Measurements from ENCODE around the gene MEF2C.
A peak's percentile ranks its signal among the peaks of the same experiment; 100 is the strongest.

Gene MEF2C

DNA sequence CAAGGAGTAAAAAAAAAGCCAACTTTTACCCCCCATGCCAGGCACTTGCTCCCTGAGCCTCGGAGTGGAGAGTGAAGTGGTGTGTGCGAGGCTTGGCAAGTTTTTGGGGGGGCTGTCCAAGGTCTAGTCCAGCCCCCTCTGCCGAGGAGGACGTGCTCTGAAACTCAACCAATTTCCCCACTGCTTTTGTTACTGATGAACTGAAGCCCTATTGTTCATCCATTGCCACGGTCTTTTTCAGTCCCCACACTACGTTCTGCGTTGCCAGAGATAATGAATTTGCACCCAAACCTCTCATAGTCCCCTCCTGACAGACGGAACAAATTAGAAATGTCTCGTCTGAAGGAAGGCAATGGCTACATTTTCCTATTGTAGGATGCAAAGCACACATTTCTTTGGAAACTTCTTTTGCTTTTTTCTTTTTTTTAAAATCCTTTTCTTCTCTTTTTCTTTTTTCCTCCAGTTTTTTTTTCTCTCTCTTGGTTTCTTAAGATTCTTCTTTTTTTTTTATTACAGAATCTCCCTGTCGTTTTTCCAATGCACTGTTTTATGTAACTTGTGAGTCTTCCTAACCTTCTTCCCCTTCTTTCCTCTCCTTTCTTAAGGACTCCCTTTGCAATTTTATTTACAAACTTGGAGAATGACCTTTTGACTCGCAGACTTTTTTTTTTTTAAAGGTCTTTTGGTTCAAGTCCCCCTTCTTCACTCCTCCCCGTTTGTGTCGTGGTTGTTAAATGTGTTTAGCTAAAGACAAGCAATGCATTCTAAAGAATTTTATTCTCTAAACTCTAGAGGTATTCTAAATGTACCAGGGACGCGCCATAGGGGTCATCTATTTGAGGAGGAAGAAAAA is 209.5 kb downstream of the MEF2C start:
- no peaks in the 10 kb centered on the region for H3K4me1 ChIP-seq (ENCODE audit: control insufficient read depth, insufficient read depth, low read length)
- no peaks in the 10 kb centered on the region for H3K36me3 ChIP-seq (ENCODE audit: control insufficient read depth, insufficient read depth, low read length)
- H3K9ac ChIP-seq (ENCODE audit: low read length), result no peak overlapping the region
- H3K27me3 ChIP-seq (ENCODE audit: control insufficient read depth, insufficient read depth, low read length), result peaks cover 39% of the 10 kb centered on the region
- H3K4me3 ChIP-seq (ENCODE audit: low read length), result peak overlapping the region; percentile 62
- no peak overlapping the region for H3K27ac ChIP-seq (ENCODE audit: low read depth, low read length)

DNA sequence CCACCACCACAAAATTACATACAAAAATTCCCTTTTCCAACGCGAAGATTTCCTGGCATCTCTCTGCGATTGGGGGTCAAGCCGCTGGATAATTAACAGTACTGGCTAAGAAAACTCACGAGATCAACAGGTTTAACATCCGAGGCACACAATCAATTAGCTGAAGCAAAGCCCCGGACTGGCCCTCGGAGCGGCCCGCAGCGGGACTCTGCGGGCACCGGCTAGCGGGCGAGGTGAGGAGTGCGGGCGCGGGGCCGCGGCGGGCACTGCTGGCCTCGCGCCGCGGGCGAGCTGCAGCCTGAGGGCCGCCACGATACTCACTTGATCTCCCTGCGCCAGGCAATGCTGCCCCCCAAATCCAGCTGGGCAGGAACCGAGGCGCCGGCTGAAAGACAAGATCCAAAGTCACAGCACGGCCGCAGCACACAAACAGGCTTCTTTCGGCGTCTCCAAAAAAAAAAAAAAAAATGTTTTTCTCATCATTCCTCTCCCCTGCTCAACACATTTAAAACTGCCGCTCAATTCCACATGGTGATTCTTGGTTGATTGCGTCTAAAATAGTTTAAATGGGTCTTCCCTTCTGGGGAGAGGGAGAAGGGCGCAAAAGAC is 210.2 kb downstream of the MEF2C start:
- Histone ChIP-seq H3K4me3 (ENCODE audit: low read length) (no peak overlapping the region), H3K27ac (ENCODE audit: low read depth, low read length) (no peak overlapping the region), H3K9ac (ENCODE audit: low read length) (no peak overlapping the region), H3K4me1 (ENCODE audit: control insufficient read depth, insufficient read depth, low read length) (no peaks in the 10 kb centered on the region), H3K36me3 (ENCODE audit: control insufficient read depth, insufficient read depth, low read length) (no peaks in the 10 kb centered on the region), H3K27me3 (ENCODE audit: control insufficient read depth, insufficient read depth, low read length) (peaks cover 38% of the 10 kb centered on the region)

DNA sequence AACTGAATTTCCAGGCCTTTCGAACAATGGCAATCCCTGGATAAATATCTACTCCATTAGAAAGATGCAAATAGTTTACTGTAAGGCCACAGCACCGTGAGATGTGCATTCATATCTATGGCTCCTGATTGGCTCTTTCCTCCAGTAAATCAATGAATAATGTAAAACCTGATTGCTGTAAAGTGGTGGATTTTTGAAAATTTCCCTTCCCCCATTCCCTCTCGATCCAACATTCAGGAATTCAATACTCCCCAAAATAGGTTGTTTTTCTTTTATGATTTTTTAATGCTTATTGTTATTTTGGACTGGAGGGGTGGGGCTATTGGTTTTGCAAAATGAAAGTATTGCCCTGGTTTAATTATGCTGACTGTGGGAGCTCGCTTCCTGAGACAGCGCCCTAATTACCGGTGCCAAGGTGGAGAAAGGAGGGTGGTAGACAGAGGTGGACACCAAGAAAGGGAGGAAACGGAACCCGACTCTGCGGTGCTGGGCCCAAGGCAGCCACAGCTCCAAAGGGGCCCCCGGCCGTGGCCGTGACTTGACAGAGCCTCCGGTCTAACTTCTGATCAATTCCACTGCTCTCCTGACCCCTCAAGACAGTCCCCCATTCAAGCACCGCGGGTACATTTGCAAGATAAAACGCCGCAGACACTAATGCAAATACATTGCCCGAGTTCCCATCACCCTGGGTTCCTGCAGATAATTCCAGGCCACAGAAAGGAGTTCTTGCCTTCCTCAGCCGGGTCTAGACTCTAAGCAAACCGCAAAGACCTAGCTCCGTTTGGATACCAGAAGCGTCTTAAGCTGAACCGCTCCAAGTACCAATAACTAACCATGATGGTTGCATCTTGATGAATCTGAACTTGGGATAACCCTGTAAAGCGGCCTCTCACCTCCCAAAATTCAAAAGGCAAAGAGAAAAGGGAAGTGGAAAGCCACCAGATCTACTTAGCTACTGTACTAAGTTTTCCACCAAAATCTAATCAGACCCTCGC is 211.2 kb downstream of the MEF2C start:
- peaks cover 37% of the 10 kb centered on the region for H3K27me3 ChIP-seq (ENCODE audit: control insufficient read depth, insufficient read depth, low read length)

DNA sequence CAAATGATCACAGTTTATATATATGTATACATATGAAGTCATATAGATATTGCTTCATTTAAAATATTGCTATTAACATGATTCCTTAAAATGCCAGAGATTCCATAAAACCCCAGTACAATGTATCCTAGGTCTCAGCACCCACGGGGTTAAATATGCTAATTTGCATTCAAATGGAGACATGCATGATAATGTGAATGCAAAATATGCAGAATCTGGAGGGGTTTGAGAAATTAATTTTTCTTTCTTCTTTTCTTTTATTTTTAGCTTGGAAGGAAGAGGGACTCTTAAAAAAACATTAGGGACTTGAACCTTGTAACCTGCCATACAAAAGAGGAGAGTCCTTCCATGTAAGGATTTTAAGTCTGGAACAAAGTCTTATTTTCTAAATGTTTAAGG is 211.9 kb downstream of the MEF2C start:
- Histone ChIP-seq H3K36me3 (ENCODE audit: control insufficient read depth, insufficient read depth, low read length) (no peaks in the 10 kb centered on the region), H3K4me1 (ENCODE audit: control insufficient read depth, insufficient read depth, low read length) (peaks cover 2% of the 10 kb centered on the region), H3K27me3 (ENCODE audit: control insufficient read depth, insufficient read depth, low read length) (peaks cover 39% of the 10 kb centered on the region), H3K4me3 (ENCODE audit: low read length) (no peak overlapping the region), H3K27ac (ENCODE audit: low read depth, low read length) (no peak overlapping the region), H3K9ac (ENCODE audit: low read length) (no peak overlapping the region)

More for the DNA sequence above, 211.2 kb downstream of the MEF2C start:
- Histone ChIP-seq H3K36me3 (ENCODE audit: control insufficient read depth, insufficient read depth, low read length) (no peaks in the 10 kb centered on the region), H3K9ac (ENCODE audit: low read length) (no peak overlapping the region), H3K4me1 (ENCODE audit: control insufficient read depth, insufficient read depth, low read length) (no peaks in the 10 kb centered on the region), H3K27ac (ENCODE audit: low read depth, low read length) (no peak overlapping the region), H3K4me3 (ENCODE audit: low read length) (no peak overlapping the region)

DNA sequence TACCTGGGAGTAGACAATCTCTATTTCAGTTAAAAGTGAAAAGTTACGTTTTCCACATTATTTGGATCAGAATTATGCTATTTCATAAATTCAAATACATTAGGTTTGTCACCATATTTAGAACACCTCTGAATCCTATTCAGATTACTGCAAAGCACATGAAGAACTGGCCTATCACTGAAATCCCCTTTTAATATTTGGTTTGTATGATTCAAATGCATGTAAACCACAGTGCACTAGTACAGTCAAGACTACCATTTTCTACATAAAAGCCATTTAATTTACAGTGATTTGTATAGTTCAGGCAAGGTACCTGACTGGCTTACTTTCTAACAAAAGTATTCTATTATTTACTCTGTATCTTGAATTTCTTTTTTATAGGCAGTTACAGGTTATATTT is 212.5 kb downstream of the MEF2C start:
- H3K27ac ChIP-seq (ENCODE audit: low read depth, low read length), result no peak overlapping the region

DNA sequence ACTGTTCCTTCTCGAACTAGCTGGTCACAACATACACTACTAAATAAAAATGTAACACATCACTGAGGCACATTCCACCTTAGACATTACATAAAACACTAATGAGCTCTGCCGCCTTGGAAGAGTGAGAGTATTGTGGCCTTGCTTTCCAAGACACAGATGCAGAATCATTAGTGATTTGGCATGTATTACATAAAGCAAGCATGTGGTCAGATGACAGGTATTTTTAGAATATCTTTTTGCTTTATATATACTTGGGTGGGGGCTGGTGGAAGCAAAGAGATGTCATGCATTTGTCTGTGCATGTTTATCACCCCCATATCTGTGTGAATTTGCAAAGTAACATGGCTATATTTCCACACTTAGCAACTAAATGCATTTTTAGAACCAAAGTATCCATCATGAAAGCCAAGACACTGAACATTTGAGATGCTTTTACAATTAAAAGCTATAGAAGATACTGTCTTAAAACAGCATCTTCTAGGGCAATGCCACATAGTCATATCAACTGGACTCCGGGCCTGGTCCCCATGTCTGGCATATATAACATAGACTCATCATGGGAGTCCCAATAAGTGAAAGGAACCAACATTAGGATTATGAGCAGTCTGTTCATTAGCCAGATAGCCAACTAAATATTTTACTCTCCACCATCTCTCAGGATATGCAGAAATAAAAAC is 213.5 kb downstream of the MEF2C start:
- Histone ChIP-seq H3K27me3 (ENCODE audit: control insufficient read depth, insufficient read depth, low read length) (peaks cover 31% of the 10 kb centered on the region), H3K4me1 (ENCODE audit: control insufficient read depth, insufficient read depth, low read length) (peaks cover 2% of the 10 kb centered on the region), H3K36me3 (ENCODE audit: control insufficient read depth, insufficient read depth, low read length) (no peaks in the 10 kb centered on the region), H3K9ac (ENCODE audit: low read length) (no peak overlapping the region), H3K27ac (ENCODE audit: low read depth, low read length) (no peak overlapping the region), H3K4me3 (ENCODE audit: low read length) (no peak overlapping the region)

More for the DNA sequence above, 212.5 kb downstream of the MEF2C start:
- H3K4me1 ChIP-seq (ENCODE audit: control insufficient read depth, insufficient read depth, low read length), result peaks cover 2% of the 10 kb centered on the region
- no peak overlapping the region for H3K9ac ChIP-seq (ENCODE audit: low read length)
- no peaks in the 10 kb centered on the region for H3K36me3 ChIP-seq (ENCODE audit: control insufficient read depth, insufficient read depth, low read length)
- peaks cover 39% of the 10 kb centered on the region for H3K27me3 ChIP-seq (ENCODE audit: control insufficient read depth, insufficient read depth, low read length)
- H3K4me3 ChIP-seq (ENCODE audit: low read length), result no peak overlapping the region

DNA sequence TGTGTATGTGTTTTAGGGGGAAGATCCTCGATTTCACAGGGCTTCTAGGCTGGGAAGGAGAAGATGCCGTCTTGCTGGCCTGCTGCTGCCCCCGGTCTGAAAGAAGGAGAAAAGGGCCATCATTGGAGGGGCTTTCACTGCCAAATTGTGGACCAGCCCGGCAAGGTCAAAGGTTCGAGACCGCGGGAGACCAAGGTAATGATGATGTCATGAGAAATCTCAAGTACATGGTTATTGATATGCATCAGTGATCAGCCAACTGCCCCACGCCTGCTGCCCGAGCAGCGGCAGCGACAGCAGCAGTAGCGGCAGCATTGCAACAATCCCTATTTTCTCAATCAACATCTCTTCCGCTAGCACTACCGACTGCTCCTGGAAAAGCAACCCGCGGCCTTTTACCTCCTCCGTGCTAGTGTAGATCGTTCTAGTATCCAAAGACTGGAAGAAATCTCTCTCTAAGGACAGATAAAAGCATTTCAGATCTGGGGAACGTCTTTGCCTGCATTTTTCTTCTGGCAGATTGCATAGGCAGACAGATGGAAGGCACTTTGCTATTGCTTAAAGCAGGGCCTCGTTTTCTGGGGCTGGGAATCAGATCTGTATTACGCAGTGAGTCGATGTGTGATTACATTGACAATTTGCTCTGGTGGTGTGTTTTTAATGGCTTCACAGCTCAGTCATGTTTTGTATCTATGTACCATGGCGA is 215.3 kb downstream of the MEF2C start:
- peaks cover 2% of the 10 kb centered on the region for H3K4me1 ChIP-seq (ENCODE audit: control insufficient read depth, insufficient read depth, low read length)
- no peak overlapping the region for H3K27ac ChIP-seq (ENCODE audit: low read depth, low read length)
- H3K9ac ChIP-seq (ENCODE audit: low read length), result no peak overlapping the region
- peaks cover 36% of the 10 kb centered on the region for H3K27me3 ChIP-seq (ENCODE audit: control insufficient read depth, insufficient read depth, low read length)
- peak overlapping the region; percentile 60 for H3K4me3 ChIP-seq (ENCODE audit: low read length)
- H3K36me3 ChIP-seq (ENCODE audit: control insufficient read depth, insufficient read depth, low read length), result no peaks in the 10 kb centered on the region

All from rectal smooth muscle tissue (tissue), 1 donor.